DOHH2 (cell line): ENCODE results near the gene LRMDA.
"Not testable (repeated sequence)": the region's sequence is repeated elsewhere in the genome, so short reads cannot be mapped to it uniquely, and the experiment has no call there.

ENCODE experiments used
- H3F3A ChIP-seq: fragments of 200-600 bp; sonication (generic), shearing (Covaris generic); 2 replicates; pipeline ENCODE4 v1.6.0; 2016; ENCODE audit warnings: antibody characterized with exemption, mild to moderate bottlenecking; ENCODE audit not compliant: control insufficient read depth, insufficient read depth
- H3K27ac ChIP-seq: fragments of 200-600 bp; sonication (generic); 2 replicates; pipeline ENCODE4 v1.5.1; 2014; ENCODE audit warnings: low read depth, mild to moderate bottlenecking, low read length, moderate library complexity
- H3K27me3 ChIP-seq: fragments of 200-600 bp; sonication (generic); 2 replicates; pipeline ENCODE4 v1.6.1; 2014; ENCODE audit warnings: mild to moderate bottlenecking, low read length, mixed read lengths; ENCODE audit not compliant: control insufficient read depth
- H3K36me3 ChIP-seq: fragments of 200-600 bp; sonication (generic); 2 replicates; pipeline ENCODE4 v1.6.1; 2014; ENCODE audit warnings: mild to moderate bottlenecking, low read length, moderate library complexity, mixed read lengths; ENCODE audit not compliant: control insufficient read depth
- H3K4me1 ChIP-seq: fragments of 200-600 bp; sonication (generic); 2 replicates; pipeline ENCODE4 v1.6.1; 2014; ENCODE audit warnings: mild to moderate bottlenecking, low read length, mixed read lengths; ENCODE audit not compliant: control insufficient read depth
- H3K4me2 ChIP-seq: fragments of 200-600 bp; sonication (generic); 2 replicates; pipeline ENCODE4 v1.6.0; 2014; ENCODE audit warnings: mild to moderate bottlenecking, low read length, moderate library complexity
- H3K4me3 ChIP-seq: fragments of 200-600 bp; sonication (generic); 2 replicates; pipeline ENCODE4 v1.5.1; 2014; ENCODE audit warnings: mild to moderate bottlenecking, low read length, mixed read lengths
- H3K79me2 ChIP-seq: fragments of 200-600 bp; sonication (generic); 2 replicates; pipeline ENCODE4 v1.6.1; 2014; ENCODE audit warnings: mild to moderate bottlenecking, low read length, mixed read lengths; ENCODE audit not compliant: control insufficient read depth
- H3K9me2 ChIP-seq: fragments of 200-600 bp; sonication (generic); replicated peaks from 2 replicates; pipeline ENCODE4 v1.6.1; 2014; ENCODE audit warnings: mild to moderate bottlenecking, low read length, mixed read lengths; ENCODE audit not compliant: control insufficient read depth
- H3K9me3 ChIP-seq: fragments of 200-600 bp; sonication (generic); 2 replicates; pipeline ENCODE4 v1.6.1; 2014; ENCODE audit warnings: antibody characterized with exemption, low read length, mixed read lengths; ENCODE audit not compliant: control insufficient read depth, insufficient read depth
- H4K20me1 ChIP-seq: fragments of 200-600 bp; sonication (generic); 2 replicates; pipeline ENCODE4 v1.6.0; 2014; ENCODE audit warnings: low read depth, mild to moderate bottlenecking, antibody characterized with exemption, low read length, moderate library complexity; ENCODE audit not compliant: control insufficient read depth, insufficient read depth
- EZH2phosphoT487 ChIP-seq: fragments of 200-600 bp; sonication (generic); IDR thresholded peaks from 2 replicates; pipeline ENCODE4 v1.6.1; 2017; ENCODE audit warnings: borderline replicate concordance, mild to moderate bottlenecking, antibody characterized with exemption, low read length, moderate library complexity, mixed read lengths
- TF ChIP-seq, protein P1 (sequence below): fragments of 200-600 bp; sonication (generic); IDR thresholded peaks from one replicate; pipeline ENCODE4 v1.5.1; 2014; ENCODE audit warnings: antibody characterized with exemption, mild to moderate bottlenecking, low read depth, low read length; ENCODE audit not compliant: poor library complexity, severe bottlenecking

Gene LRMDA

GRCh38 chr10:76523791-76524351 is 1092.4 kb downstream of the LRMDA start:
- Histone ChIP-seq H3K9me3 (no peaks in the 10 kb centered on the region), H3K4me2 (no peak overlapping the region), H3K36me3 (no peaks in the 10 kb centered on the region), H3K4me3 (no peak overlapping the region), H3K4me1 (no peaks in the 10 kb centered on the region), H3K27ac (no peak overlapping the region), H3K9me2 (no peaks in the 10 kb centered on the region), H4K20me1 (no peaks in the 10 kb centered on the region), H3K27me3 (no peaks in the 10 kb centered on the region), H3K79me2 (no peaks in the 10 kb centered on the region), H3F3A (no peaks in the 10 kb centered on the region)
- TF ChIP-seq EZH2phosphoT487: no peak
- TF ChIP-seq, protein P1, sequence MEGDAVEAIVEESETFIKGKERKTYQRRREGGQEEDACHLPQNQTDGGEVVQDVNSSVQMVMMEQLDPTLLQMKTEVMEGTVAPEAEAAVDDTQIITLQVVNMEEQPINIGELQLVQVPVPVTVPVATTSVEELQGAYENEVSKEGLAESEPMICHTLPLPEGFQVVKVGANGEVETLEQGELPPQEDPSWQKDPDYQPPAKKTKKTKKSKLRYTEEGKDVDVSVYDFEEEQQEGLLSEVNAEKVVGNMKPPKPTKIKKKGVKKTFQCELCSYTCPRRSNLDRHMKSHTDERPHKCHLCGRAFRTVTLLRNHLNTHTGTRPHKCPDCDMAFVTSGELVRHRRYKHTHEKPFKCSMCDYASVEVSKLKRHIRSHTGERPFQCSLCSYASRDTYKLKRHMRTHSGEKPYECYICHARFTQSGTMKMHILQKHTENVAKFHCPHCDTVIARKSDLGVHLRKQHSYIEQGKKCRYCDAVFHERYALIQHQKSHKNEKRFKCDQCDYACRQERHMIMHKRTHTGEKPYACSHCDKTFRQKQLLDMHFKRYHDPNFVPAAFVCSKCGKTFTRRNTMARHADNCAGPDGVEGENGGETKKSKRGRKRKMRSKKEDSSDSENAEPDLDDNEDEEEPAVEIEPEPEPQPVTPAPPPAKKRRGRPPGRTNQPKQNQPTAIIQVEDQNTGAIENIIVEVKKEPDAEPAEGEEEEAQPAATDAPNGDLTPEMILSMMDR: no peak

GRCh38 chr10:76526833-76527232 is 1095.4 kb downstream of the LRMDA start:
- not testable (repeated sequence) for H3K79me2 ChIP-seq, H3K4me2 ChIP-seq, H3K4me1 ChIP-seq, H3K27me3 ChIP-seq, H4K20me1 ChIP-seq, H3K9me3 ChIP-seq, H3K9me2 ChIP-seq, H3F3A ChIP-seq, H3K4me3 ChIP-seq, H3K27ac ChIP-seq, H3K36me3 ChIP-seq

DNA sequence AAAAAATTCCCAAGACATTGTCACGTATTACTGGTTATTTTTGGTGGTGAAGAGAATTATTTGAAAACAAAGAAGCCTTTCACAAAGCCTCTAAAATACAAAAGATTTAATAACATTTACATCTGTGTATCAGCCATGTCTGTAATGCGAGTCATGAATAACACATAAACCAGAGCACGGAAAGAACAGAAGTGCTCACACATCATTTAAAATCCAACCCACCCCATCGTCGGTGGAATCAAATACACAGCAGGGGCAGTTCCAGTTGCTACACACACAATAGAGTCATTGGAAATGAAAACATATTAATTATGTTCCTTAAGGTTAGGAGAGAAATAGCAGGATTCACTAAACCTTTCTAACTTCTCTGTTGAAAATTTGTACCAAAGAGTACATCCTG is 1108.9 kb downstream of the LRMDA start:
- Histone ChIP-seq H3K27me3 (no peaks in the 10 kb centered on the region), H3K36me3 (no peaks in the 10 kb centered on the region), H3K4me2 (no peak overlapping the region), H3K9me2 (no peaks in the 10 kb centered on the region), H3K9me3 (no peaks in the 10 kb centered on the region), H3F3A (no peaks in the 10 kb centered on the region), H3K4me1 (no peaks in the 10 kb centered on the region), H3K79me2 (no peaks in the 10 kb centered on the region), H3K4me3 (no peak overlapping the region), H4K20me1 (no peaks in the 10 kb centered on the region), H3K27ac (no peak overlapping the region)
- TF ChIP-seq EZH2phosphoT487: no peak
- TF ChIP-seq, protein P1: no peak

DNA sequence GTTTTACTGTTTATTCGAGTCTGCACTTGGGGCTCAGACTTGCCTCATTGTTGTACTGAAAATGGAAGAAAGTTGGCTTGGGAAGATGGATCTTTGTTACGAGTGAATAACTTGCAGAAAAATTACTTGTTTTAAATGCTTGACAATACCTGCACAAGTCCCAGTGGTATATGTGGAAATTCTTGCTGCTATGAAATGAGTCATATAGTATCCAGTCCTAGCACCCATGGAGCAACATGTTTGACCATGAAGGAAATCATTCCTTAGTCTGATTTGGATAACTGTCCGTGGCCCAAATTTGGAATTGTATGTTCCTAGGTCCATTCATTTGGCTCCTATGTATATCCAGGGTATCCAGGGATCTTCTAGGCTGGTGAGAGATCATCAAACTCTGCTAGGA is 1109.4 kb downstream of the LRMDA start:
- H4K20me1 ChIP-seq: no peaks in the 10 kb centered on the region
- H3K4me2 ChIP-seq: no peak overlapping the region
- H3K27me3 ChIP-seq: no peaks in the 10 kb centered on the region
- H3K9me3 ChIP-seq: no peaks in the 10 kb centered on the region
- H3K36me3 ChIP-seq: no peaks in the 10 kb centered on the region
- no peaks in the 10 kb centered on the region for H3K9me2 ChIP-seq
- no peaks in the 10 kb centered on the region for H3K4me1 ChIP-seq
- H3K4me3 ChIP-seq: no peak overlapping the region
- TF ChIP-seq, protein P1: no peak
- TF ChIP-seq EZH2phosphoT487: no peak
- no peaks in the 10 kb centered on the region for H3F3A ChIP-seq
- no peak overlapping the region for H3K27ac ChIP-seq
- H3K79me2 ChIP-seq: no peaks in the 10 kb centered on the region
